Superior temporal gyrus (tissue), 1 donor: ENCODE data around the gene SARS1.
A peak's percentile ranks its signal among the peaks of the same experiment; 100 is the strongest.

ENCODE experiments used
- DNase-seq: peaks from one replicate; pipeline ENCODE4 v3.0.0-alpha.2; 2016; ENCODE audit errors: extremely low spot score

Gene SARS1

GRCh38 chr1:109262231-109263055 lies 48.7 kb downstream of the SARS1 start:
- DNase-seq: no peak

DNA sequence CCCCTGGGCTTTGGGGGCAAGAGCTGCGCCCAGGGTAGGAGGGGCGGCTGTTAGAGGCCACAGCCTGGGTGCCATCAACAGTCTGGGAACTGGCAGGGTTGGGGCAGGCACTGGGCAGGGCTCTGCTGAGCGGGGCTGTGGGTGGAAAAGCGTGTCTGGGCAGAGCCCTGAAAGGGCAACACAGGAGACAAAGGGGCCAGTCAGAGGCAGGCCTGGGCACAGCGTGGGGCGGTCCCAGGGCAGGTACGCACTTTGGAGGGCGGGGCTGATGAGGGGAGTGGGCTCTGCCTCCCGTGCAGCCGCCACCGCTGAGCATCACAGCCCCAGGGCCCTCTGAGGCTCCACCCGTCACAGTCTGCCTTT lies 49.5 kb downstream of the SARS1 start:
- DNase-seq: no peak

DNA sequence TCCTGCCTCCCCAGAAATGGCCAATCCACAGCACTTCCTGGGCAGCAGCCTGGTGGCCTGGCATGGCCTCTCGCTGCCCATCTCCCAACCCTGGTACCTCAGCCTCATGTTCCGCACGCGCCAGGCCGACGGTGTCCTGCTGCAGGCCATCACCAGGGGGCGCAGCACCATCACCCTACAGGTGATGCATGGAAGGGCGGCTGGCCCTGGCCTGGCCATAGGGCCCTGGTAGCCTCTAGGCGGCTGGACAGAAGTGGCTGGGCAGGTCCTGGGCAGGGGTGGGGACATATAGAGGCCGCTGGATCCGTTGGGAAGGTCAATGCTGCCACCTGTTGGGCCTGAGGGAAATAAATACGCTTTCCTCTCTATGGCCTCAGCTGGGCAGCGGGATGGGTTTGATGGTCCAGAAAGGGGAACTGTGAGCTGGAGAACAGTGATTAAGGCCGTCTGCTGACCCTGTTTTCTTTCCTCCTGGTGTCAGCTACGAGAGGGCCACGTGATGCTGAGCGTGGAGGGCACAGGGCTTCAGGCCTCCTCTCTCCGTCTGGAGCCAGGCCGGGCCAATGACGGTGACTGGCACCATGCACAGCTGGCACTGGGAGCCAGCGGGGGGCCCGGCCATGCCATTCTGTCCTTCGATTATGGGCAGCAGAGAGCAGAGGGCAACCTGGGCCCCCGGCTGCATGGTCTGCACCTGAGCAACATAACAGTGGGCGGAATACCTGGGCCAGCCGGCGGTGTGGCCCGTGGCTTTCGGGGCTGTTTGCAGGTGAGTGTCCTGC lies 50.1 kb downstream of the SARS1 start:
- DNase-seq: peak; percentile 92

DNA sequence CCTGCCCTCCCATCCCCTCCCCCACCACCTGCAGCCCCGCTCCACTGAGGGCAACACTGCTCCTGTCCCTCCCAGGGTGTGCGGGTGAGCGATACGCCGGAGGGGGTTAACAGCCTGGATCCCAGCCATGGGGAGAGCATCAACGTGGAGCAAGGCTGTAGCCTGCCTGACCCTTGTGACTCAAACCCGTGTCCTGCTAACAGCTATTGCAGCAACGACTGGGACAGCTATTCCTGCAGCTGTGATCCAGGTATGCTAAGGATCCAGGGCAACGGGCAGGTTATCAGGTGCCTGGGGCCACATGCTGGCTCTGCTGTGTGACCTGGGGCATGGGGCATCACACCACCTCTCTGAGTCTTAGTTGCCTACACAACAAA lies 50.6 kb downstream of the SARS1 start:
- no peak for DNase-seq

DNA sequence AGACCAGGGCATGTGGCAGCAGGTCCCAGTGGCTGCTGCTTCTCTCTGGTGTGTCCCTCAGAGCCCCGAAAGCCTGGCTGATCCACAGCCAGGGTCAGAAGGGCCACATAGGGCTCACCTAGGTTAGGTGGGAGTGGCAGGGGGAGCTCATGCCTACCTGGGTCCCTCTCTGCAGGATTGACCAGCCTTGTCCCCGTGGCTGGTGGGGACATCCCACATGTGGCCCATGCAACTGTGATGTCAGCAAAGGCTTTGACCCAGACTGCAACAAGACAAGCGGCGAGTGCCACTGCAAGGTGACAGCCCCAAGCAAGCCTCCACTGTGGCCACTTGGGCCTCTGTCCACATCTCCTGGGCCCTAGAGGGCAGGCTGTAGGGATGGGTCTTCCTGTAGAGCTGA lies 51.3 kb downstream of the SARS1 start:
- DNase-seq: no peak

DNA sequence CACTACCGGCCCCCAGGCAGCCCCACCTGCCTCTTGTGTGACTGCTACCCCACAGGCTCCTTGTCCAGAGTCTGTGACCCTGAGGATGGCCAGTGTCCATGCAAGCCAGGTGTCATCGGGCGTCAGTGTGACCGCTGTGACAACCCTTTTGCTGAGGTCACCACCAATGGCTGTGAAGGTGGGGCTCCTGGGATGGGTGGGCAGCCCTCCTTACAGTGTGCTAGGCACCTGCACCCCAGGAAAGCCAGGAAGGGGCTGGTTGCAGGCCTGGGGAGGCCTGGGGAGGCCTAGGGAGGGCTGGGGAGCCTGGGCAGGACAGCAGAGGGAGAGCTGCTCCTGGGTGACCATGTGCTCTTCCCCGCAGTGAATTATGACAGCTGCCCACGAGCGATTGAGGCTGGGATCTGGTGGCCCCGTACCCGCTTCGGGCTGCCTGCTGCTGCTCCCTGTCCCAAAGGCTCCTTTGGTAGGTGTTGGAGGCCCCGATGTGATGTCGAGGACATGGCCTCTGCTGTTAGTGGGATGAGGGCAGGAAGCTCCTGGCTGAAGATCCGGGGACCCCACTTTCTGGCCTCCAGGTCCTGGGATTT lies 52.1 kb downstream of the SARS1 start:
- no peak for DNase-seq

- no peak for DNase-seq
Measured at GRCh38 chr1:109266965-109267364, 53.2 kb downstream of the SARS1 start.

DNA sequence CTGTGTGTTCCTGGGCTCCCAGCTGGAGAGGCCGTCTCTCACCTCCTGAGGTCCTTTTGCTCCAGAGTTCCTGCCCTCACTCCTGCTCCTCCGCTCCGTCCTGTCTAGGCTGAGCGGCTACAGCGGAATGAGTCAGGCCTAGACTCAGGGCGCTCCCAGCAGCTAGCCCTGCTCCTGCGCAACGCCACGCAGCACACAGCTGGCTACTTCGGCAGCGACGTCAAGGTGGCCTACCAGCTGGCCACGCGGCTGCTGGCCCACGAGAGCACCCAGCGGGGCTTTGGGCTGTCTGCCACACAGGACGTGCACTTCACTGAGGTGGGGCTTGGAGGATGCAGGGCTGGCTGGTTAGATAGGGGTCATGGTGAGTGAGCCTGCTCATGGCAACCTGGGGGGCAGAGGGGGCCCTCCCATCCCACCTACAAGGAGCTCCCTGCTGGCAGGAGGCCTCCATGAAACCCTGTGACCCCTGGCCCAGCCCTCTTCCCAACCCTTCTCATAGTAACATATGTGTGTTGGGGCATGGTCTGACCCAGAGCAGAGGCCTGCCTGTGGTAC lies 54.1 kb downstream of the SARS1 start:
- DNase-seq: no peak

DNA sequence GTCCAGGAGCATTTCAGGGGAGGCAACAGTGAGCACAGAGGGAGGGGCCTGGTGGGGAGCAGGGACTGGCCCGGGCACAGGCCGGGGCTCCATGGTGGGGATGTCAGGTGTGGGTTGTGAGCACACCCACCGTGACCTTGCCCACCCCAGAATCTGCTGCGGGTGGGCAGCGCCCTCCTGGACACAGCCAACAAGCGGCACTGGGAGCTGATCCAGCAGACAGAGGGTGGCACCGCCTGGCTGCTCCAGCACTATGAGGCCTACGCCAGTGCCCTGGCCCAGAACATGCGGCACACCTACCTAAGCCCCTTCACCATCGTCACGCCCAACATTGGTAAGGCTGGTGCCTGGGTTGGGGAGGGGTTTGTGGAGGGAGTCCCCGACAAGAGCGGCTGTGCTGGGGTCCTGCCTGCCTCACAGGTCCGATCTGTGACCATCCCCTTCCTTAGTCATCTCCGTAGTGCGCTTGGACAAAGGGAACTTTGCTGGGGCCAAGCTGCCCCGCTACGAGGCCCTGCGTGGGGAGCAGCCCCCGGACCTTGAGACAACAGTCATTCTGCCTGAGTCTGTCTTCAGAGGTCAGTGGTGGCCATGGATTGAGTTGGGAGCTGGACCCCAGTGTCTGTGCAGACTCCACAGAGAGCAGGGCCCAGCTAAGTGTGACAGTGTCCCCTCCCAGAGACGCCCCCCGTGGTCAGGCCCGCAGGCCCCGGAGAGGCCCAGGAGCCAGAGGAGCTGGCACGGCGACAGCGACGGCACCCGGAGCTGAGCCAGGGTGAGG lies 54.9 kb downstream of the SARS1 start:
- no peak for DNase-seq

DNA sequence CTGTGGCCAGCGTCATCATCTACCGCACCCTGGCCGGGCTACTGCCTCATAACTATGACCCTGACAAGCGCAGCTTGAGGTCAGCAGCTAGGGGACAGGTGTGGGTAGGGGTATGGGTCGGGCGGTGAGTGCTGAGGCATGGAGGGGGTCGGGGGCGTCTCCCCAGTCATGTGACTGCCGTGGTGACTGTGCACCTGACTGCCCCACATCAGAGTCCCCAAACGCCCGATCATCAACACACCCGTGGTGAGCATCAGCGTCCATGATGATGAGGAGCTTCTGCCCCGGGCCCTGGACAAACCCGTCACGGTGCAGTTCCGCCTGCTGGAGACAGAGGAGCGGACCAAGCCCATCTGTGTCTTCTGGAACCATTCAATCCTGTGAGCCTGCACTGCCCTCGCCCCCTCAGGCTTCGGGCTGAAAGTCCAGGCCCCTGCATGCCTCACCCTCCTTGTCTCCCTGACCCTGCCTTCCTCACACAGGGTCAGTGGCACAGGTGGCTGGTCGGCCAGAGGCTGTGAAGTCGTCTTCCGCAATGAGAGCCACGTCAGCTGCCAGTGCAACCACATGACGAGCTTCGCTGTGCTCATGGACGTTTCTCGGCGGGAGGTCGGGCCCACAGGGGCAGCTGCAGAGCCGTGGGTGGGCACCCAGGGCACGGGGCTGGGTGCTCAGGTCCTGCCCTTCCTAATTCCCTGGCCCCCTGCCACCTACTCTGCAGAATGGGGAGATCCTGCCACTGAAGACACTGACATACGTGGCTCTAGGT lies 55.7 kb downstream of the SARS1 start:
- no peak for DNase-seq

GRCh38 chr1:109269981-109270622 lies 56.4 kb downstream of the SARS1 start:
- DNase-seq: no peak

- DNase-seq: no peak
Measured at GRCh38 chr1:109270623-109271317, 57.1 kb downstream of the SARS1 start.

- DNase-seq: no peak
Measured at GRCh38 chr1:109271458-109271857, 57.7 kb downstream of the SARS1 start.

DNA sequence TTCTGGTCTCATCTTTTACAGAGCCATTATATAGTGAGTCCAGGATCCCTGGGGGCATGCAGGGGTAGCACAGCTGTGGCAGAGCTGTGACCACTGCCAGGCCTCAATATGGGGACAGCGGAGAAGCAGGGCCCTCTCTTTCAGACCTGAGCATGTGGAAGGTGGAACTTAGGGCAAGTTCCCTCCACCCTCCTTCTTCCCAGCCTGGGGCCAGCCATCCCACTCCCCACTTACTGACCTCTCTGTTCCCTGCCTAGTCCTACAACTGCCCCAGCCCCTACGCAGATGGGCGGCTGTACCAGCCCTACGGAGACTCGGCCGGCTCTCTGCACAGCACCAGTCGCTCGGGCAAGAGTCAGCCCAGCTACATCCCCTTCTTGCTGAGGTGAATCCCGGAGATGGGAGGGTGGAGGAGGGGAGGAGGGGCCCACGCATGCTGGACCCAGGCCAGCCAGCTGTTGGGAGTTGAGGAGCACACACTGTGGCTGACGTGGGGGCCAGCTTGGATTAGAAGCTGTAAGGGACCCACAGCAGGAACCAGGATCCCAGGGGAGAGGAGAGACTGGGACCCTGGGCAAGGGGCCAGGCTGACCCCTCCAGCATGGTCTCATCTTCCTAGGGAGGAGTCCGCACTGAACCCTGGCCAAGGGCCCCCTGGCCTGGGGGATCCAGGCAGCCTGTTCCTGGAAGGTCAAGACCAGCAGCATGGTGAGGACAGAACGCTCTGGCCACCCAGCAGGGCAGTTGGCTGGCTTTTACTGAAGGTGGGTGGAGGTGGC lies 58.5 kb downstream of the SARS1 start:
- no peak for DNase-seq

- DNase-seq: no peak
Measured at GRCh38 chr1:109272831-109273547, 59.3 kb downstream of the SARS1 start.

- DNase-seq: peak; percentile 8
Measured at GRCh38 chr1:109273570-109274288, 60.0 kb downstream of the SARS1 start.
